SKM-1 (cell line): Measurements from ENCODE around the gene LNX1.

Experiments used
- DNase-seq: peaks from one replicate; lab custom pipeline; 2025; ENCODE audit not compliant: unreplicated experiment; lab: John Stamatoyannopoulos, UW

LNX1 gene

DNA sequence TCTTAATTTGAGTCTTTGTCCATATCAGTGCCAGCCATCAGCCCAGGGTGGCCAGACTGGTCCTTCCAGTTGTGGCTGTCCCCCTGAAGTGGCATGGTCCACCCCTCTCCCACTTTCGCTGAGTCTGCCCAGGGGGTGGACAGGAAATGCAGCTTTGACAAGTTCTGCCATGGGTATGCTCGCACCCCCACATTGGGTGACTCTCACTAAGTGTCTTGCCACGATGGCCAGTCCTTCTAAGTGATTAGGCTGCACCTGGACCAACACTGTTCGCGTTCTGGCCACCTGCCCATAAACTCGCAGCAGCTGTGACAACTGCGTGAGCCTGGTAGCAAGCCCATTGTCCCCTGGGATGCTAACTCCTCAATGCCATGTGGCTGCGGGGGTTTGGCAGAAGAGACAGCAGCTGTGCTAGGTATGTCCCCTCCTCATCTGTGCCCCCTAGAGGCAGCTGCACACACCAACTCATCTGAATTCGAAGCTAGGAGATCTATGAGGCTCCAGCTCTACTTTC is 10.0 kb upstream of the LNX1 start:
- no peak for DNase-seq

GRCh38 chr4:53599632-53600031 is 8.3 kb upstream of the LNX1 start:
- DNase-seq = no peak

DNA sequence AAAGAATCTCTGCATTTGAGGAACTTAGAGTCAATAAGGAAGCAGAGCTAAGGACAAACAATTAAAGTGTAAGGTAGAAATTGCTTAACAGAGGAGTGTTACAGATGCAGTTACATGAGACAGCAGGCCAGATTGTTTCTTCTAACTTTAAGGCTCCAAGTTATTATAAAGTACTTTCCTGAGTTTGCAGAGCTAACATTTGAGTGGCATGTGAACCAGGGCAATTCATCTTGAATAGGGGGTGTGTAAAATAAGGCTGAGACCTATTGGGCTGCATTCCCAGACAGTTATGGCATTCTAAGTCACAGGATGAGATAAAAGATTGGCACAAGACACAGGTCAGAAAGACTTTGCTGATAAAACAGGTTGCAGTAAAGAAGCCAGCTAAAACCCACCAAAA is 7.6 kb upstream of the LNX1 start:
- no peak for DNase-seq

- no peak for DNase-seq
These were observed 7.2 kb upstream of the LNX1 start for GRCh38 chr4:53598483-53598882.

- DNase-seq = no peak
These were observed 5.6 kb upstream of the LNX1 start for GRCh38 chr4:53596901-53597300.

DNA sequence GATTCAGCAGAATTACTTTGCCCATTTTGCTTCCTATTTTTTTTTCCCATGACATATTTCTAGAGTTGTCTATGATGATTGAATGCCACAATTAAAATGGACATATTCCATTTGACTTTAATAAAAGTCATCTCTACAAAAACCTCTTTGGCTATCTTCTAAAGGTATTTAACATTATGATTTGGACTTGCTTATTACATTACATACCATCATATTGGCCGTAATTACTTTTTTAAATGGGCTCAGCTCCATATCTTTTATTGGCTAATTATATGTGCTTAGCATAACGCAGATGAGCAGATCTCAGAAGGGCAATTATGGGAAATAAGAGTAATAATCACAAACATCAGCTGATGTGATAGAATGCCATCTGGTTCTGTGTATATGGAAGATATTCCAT is 4.5 kb upstream of the LNX1 start:
- no peak for DNase-seq

DNA sequence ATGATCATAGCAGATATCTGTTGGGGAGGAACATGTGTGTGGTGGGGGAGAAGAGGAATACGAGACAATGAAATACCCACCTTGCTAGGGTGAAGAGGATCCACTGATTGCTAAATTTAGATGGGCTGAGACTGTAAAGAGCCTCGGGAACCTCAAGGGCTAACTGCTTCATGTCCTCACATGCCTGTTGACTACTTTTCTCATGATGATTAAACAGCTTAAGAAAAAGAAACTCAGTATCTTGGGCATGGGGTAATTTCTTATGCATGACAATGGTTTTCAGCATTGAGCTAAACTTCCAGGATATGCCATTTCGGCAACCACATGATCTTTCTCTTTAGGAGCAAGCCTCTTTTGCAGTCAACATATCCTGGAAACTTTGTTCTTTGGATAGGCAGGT is 3.9 kb upstream of the LNX1 start:
- no peak for DNase-seq

GRCh38 chr4:53593765-53594164 is 2.5 kb upstream of the LNX1 start:
- DNase-seq = no peak

DNA sequence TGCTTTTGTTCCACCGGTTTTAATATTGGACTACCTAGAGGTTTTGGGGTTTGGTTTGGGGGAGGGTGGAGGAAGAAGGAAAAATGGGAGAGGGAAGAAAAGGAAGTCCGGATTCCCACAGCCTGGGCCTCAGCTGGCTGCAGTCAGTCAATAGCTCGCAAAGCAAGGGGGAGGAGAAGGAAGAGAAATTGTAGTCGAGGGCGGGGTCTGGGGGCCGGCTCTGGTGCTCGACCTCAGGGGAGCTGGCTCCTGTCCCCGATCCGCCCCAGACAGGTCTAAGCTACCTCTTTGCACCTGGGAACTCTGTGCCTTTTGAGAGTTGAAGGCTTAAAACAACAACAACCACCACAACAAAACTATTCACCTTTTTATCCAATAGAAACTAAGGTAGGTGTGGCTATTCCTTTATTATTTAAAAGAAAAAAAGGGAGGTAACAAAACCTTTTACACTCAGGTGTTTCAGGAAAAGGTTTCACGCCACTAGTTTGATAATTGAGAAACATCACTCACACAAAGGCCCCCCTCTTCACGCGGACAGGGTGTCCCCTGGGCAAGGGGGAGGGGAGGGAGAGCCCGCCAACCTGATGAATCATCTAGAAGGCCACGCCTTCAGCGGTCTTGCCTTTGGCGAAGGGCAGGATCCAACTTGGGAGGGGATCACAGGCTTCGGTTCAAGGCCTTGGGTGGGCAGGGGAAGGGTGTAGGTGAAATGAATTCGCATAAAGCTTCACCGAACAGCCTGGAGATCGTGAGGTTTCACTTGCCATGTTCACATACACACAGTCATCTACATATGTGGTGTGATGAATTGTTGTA is 1.6 kb upstream of the LNX1 start:
- no peak for DNase-seq

DNA sequence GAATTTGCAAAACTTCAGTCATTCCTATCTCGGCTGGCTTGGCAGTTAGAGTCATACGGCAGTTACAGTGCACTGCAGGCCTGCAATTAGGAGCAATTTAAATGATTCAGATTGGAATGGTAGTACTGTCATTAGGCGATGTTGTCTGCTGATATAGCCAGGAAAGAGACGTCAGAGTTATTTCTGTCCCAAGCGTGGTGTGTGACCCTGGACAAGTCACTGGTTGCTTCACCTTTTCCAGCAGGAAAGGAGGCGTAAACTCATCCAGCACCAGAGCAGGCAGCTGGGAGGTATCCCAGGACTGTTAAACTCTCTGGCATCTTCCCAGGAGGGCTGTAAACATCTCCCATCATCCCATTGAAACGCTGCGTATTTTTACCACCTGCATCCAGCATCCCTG is 836 bp upstream of the LNX1 start:
- DNase-seq = no peak

- no peak for DNase-seq
These were observed 1.1 kb downstream of the LNX1 start for GRCh38 chr4:53590187-53590586.

GRCh38 chr4:53589511-53589910 is 1.8 kb downstream of the LNX1 start:
- no peak for DNase-seq

DNA sequence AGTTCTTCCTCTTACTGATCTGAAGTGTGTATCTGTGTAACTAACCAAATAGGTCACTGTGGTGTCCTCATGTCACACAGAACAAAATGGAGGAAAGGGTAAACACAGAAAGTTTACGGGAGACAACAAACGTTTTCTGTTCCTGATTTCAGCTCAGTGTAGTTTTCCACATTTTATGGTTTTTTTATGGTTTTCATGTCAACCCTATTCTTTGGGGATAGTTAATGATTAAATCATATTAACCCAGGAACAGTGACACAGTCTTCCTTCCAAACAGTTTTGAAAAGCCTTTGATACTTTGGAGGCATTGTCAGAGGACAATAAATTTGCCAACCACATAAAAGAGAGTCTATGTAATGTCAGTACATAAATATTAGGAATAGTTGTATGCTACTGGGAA is 4.2 kb downstream of the LNX1 start:
- DNase-seq = no peak

DNA sequence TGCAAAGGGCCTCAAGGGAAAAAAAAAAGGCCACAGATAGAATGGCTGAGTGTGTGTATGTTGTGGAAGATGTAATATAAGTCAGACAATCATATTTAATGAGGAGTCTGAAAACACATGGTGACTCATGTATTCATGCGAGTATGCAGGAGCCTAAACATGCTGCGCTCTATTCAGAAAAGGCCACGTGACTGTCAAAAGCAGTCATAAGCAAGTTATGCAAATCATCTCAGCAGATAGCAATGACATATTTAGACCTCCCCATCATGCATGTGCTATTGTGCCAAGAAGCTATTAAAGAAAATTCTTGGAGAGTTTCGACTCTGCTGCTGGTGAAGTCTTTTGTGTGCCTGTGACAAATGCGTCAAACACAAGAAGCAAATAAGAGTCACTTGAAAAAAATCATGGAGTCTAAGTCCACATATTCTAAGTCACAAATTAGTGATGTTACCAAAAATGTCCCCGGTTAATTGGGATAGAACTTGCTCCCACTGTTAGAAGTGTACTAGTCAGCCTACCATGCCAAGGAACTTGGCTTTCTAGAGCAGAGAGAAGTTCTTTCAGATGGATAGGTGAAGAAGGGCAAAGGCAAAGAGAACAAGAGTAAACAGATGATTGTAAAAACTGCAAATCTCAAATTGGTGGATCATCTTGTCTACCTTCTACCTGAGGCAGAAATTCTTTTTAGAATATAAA is 5.0 kb downstream of the LNX1 start:
- DNase-seq = no peak

- DNase-seq = no peak
These were observed 6.6 kb downstream of the LNX1 start for GRCh38 chr4:53584658-53585057.

DNA sequence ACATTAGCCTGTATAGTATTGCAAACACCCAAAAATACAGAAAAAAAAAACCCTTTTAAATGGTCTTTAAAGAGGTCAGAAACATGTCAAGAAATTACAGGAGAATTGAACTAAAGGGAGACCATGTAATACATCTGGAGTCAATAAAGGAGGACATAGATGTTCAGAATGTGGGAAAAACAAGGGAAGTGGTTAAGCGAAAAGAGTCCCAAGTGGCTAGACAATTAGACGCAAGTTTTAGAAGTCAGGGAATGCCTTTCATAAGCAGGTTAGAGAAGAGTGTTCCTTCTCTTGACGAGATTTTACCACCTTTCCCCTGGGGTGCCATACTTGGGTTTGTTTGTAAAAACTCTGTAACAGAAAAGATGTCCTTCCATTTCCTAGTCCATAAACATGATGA is 7.8 kb downstream of the LNX1 start:
- DNase-seq = no peak

DNA sequence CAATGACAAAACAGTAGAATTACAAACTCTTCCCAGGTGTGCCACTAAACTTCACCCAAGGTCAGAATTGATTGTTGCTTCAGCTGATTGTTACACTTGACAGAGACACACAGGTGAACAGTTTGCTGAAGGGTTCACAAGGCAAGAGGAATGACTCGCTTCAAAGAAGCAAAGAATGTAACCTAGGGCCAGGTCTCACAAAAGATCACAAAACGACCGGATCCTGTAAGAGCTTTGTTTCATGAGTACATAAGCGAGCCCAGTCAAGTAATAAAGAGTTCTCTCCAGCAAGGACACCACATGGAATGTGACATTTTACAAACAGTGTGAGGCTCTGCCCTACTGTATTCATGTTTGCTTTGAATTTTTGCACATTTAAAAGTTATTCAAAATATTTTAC is 9.1 kb downstream of the LNX1 start:
- DNase-seq = no peak

GRCh38 chr4:53580274-53580673 is 11.0 kb downstream of the LNX1 start:
- no peak for DNase-seq

DNA sequence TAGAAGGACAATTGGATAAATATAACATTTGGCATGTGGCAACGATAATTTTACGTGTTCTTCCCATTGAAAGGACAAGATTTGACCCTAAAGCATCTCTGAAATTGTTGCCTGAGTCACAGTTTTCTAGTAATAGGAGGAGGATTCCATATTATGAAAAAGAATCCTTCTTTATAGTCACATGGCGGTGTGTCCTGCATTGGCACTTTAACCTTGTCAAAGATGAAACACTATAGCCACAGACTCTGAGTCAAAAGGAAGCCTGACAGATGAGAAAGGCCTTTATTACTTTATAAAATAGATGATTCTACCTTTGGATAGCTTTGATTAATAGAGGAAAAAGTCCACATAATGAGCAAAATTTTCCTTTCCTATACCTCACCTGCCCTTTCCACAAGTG is 11.5 kb downstream of the LNX1 start:
- DNase-seq = no peak

DNA sequence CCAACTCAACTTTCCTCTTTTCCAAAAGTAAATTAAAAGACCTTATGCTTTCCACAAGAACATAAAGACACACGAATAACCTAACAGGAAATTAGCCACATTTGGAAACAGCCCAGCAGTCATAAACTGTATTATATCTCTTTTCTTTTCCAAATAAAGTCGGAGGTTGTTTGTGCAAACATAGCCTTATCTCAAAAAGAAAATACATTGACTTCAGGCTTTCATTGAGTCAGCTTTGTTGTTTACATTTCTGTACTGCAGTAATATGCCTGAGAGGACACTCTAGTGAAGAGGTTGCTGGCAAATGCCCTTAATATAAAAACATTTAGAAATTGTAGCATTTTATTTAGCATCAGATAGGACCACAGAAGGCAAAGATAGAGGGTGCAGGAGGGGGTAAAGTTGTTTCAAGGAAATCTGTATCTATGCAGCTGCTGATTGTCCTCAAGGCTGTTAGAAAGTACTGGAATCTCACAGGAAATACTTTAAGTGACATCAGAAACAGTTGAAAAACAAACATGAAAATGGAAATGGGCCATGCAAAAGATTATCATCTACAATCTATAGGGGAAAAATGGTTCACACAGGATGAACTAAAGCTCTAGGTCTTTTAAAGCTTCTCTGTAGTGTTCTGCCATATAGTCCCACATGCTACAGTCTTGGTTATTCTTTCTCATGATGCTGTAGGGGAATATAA is 14.5 kb downstream of the LNX1 start:
- no peak for DNase-seq

DNA sequence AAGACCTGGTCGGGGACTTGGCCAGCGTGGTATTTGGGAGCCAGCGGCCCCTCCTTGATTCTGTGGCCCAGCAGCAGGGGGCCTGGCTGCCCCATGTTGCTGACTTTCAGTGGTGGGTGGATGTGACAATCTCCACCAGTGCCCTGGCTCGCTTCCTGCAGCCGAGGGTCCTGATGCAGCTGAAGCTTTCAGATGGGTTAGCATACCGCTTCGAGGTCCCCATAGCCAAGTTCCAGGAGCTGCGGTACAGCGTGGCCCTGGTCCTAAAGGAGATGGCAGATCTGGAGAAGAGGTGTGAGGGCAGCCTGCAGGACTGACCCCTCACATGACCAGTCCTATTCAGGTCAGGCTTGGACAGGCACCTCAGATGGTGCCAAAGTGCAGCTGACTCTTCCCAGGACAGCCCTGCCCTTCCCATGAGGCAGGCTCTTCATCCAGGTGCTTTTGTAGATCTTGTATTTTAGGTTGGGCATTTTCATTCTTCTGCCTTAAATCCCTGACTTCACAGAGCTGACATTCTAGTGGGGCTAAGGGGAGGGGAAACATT is 15.1 kb downstream of the LNX1 start:
- no peak for DNase-seq

DNA sequence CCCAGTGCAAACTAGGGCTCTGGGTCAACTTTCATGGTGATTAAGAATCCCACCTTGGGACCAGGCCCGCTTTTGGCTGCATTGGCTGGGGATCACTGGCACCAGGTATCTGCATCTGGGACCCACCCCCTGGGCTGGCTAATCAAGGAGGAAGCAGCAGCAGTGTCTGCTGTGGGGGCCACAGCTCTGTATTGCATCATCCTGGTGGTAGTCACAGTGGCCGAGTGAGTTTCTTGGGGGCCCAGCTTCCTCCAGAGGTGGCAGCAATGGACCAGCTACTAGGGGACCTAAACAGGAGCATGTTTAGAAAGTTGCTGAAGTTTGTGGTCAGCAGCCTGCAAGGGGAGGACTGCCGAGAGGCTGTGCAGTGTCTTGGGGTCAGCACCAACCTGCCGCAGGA is 15.7 kb downstream of the LNX1 start:
- no peak for DNase-seq
